ENCODE data around the gene MAFG. TPM values are rescaled to one million over a fixed set of nuclear protein-coding genes. Genes with fewer than 3 reads are reported as not detected.

Gene MAFG
- total RNA-seq, 1 donor from 2014 or later: 35.8 TPM

- DNase-seq (ENCODE audit: low read depth) (no peak), FAIRE-seq (no peak)
- H3K9ac ChIP-seq (ENCODE audit: low read length): no peak overlapping the region
- H2AFZ ChIP-seq (ENCODE audit: low read depth, low read length): peak overlapping the region; percentile 10
- H3K79me2 ChIP-seq (ENCODE audit: insufficient read depth, low read length): no peaks in the 10 kb centered on the region
- no peak overlapping the region for H3K27ac Mint-ChIP-seq (ENCODE audit: unreplicated experiment)
- TF ChIP-seq, protein P1, sequence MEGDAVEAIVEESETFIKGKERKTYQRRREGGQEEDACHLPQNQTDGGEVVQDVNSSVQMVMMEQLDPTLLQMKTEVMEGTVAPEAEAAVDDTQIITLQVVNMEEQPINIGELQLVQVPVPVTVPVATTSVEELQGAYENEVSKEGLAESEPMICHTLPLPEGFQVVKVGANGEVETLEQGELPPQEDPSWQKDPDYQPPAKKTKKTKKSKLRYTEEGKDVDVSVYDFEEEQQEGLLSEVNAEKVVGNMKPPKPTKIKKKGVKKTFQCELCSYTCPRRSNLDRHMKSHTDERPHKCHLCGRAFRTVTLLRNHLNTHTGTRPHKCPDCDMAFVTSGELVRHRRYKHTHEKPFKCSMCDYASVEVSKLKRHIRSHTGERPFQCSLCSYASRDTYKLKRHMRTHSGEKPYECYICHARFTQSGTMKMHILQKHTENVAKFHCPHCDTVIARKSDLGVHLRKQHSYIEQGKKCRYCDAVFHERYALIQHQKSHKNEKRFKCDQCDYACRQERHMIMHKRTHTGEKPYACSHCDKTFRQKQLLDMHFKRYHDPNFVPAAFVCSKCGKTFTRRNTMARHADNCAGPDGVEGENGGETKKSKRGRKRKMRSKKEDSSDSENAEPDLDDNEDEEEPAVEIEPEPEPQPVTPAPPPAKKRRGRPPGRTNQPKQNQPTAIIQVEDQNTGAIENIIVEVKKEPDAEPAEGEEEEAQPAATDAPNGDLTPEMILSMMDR (IDR thresholded peaks at IDR 0.05; ENCODE audit: insufficient read depth, low read depth, low read length): no peak
- TF ChIP-seq EZH2 (IDR thresholded peaks at IDR 0.05; ENCODE audit: insufficient read depth, low read length): no peak
- peaks cover 7% of the 10 kb centered on the region for H4K20me1 ChIP-seq (ENCODE audit: insufficient read depth, low read length)
- no peak overlapping the region for H3K27ac ChIP-seq (ENCODE audit: low read depth, low read length)
- H3K27me3 Mint-ChIP-seq (ENCODE audit: low read depth, unreplicated experiment): peaks cover 37% of the 10 kb centered on the region
- H3K4me1 Mint-ChIP-seq (ENCODE audit: low read depth, unreplicated experiment): peaks cover 3% of the 10 kb centered on the region
- no peak overlapping the region for H3K4me3 ChIP-seq (ENCODE audit: insufficient read depth, low read depth, low read length)
- no peaks in the 10 kb centered on the region for H3K36me3 ChIP-seq (ENCODE audit: insufficient read depth, low read length)
- peaks cover 42% of the 10 kb centered on the region for H3K27me3 ChIP-seq (ENCODE audit: insufficient read depth, low read length)
- H3K4me2 ChIP-seq (ENCODE audit: low read length): peak overlapping the region; percentile 55
- no peaks in the 10 kb centered on the region for H3K9me3 ChIP-seq (ENCODE audit: insufficient read depth, low read depth, low read length)
- H3K36me3 Mint-ChIP-seq (ENCODE audit: low read depth, unreplicated experiment): no peaks in the 10 kb centered on the region
- H3K4me3 Mint-ChIP-seq (ENCODE audit: unreplicated experiment): no peak overlapping the region
- no peaks in the 10 kb centered on the region for H3K4me1 ChIP-seq (ENCODE audit: insufficient read depth, low read length)
- H3K9me3 Mint-ChIP-seq (ENCODE audit: unreplicated experiment): peaks cover 2% of the 10 kb centered on the region
Measured at GRCh38 chr17:81959362-81960129, 32.0 kb upstream of the MAFG start.

DNA sequence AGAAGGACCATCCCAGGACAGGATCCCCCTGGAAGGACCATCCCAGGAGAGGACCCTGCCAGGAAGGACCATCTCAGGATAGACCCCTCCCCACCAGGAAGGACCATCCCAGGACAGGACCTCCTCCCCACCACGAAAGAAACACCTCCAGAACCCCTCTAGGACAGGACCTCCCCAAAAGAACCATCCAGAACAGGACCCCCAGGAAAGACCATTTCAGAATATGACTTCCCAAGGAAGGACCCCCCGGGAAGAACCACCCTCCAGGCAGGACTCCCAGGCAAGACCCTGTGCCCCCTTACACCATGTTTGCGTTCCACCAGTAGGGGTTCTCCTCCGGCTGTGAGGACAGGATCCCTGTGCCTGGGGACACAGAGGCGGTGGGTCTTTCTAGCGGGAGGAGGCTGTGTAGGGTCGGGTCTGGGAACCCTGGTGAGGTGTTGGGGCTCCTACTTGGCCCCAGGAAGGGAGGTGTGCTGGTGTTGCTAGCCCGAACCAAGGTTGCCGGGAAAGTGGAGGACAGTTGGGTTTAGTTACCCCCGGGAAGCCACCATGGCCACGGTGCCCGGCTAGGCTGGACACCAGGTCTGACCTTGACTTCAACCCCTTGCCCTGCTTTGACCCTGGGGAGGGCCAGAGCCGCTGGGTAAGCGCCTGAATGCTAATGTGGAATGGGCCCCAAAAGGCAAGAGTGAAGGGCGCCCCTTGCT is 31.3 kb upstream of the MAFG start:
- Histone ChIP-seq H3K27ac (ENCODE audit: low read depth, low read length) (no peak overlapping the region), H3K9ac (ENCODE audit: low read length) (no peak overlapping the region), H3K4me1 (ENCODE audit: insufficient read depth, low read length) (no peaks in the 10 kb centered on the region), H4K20me1 (ENCODE audit: insufficient read depth, low read length) (peaks cover 7% of the 10 kb centered on the region), H3K4me3 (ENCODE audit: insufficient read depth, low read depth, low read length) (no peak overlapping the region), H3K79me2 (ENCODE audit: insufficient read depth, low read length) (no peaks in the 10 kb centered on the region), H3K36me3 (ENCODE audit: insufficient read depth, low read length) (no peaks in the 10 kb centered on the region), H3K27me3 (ENCODE audit: insufficient read depth, low read length) (peaks cover 34% of the 10 kb centered on the region), H3K4me2 (ENCODE audit: low read length) (no peak overlapping the region), H2AFZ (ENCODE audit: low read depth, low read length) (no peak overlapping the region), H3K9me3 (ENCODE audit: insufficient read depth, low read depth, low read length) (no peaks in the 10 kb centered on the region)
- Mint-ChIP-seq H3K36me3 (ENCODE audit: low read depth, unreplicated experiment) (no peaks in the 10 kb centered on the region), H3K4me3 (ENCODE audit: unreplicated experiment) (no peak overlapping the region), H3K9me3 (ENCODE audit: unreplicated experiment) (peaks cover 2% of the 10 kb centered on the region), H3K4me1 (ENCODE audit: low read depth, unreplicated experiment) (peaks cover 3% of the 10 kb centered on the region), H3K27ac (ENCODE audit: unreplicated experiment) (no peak overlapping the region), H3K27me3 (ENCODE audit: low read depth, unreplicated experiment) (peaks cover 37% of the 10 kb centered on the region)
- DNase-seq (ENCODE audit: low read depth): no peak
- TF ChIP-seq EZH2 (IDR thresholded peaks at IDR 0.05; ENCODE audit: insufficient read depth, low read length): no peak
- TF ChIP-seq, protein P1 (IDR thresholded peaks at IDR 0.05; ENCODE audit: insufficient read depth, low read depth, low read length): no peak
- FAIRE-seq: no peak

Measured in astrocyte (in vitro differentiated cells and primary cell).